GM12865 (cell line): ENCODE data around the gene CPM.

Experiments used
- DNase-seq: peaks from one replicate; pipeline ENCODE4 v3.0.0; 2010; ENCODE audit warnings: low read depth
- H3K4me3 ChIP-seq: 2 replicates; pipeline ENCODE4 v1.5.1; 2011; ENCODE audit warnings: mild to moderate bottlenecking, low read depth, low read length, control low read depth
- CTCF ChIP-seq: IDR thresholded peaks from 2 replicates; pipeline ENCODE4 v1.5.1; 2011; ENCODE audit warnings: low read length, control low read depth, low read depth, inconsistent platforms; ENCODE audit not compliant: insufficient read depth; ENCODE audit errors: missing control alignments

CPM gene

GRCh38 chr12:68851592-68852306 lies 81.2 kb downstream of the CPM start:
- DNase-seq = no peak
- no peak overlapping the region for H3K4me3 ChIP-seq
- no peak for TF ChIP-seq CTCF

- TF ChIP-seq CTCF = no peak
- no peak for DNase-seq
- H3K4me3 ChIP-seq = no peak overlapping the region
Measured at GRCh38 chr12:68850390-68850789, 82.6 kb downstream of the CPM start.

- DNase-seq = no peak
- H3K4me3 ChIP-seq = no peak overlapping the region
- no peak for TF ChIP-seq CTCF
Measured at GRCh38 chr12:68846811-68847210, 86.2 kb downstream of the CPM start.

GRCh38 chr12:68844788-68845695 lies 87.9 kb downstream of the CPM start:
- DNase-seq = no peak
- H3K4me3 ChIP-seq = no peak overlapping the region
- TF ChIP-seq CTCF = no peak

GRCh38 chr12:68844318-68844745 lies 88.6 kb downstream of the CPM start:
- DNase-seq = no peak
- H3K4me3 ChIP-seq = no peak overlapping the region
- TF ChIP-seq CTCF = no peak

GRCh38 chr12:68842784-68843567 lies 90.0 kb downstream of the CPM start:
- DNase-seq = no peak
- H3K4me3 ChIP-seq = no peak overlapping the region
- no peak for TF ChIP-seq CTCF
